ENCODE results near the gene F2RL3.
A peak's percentile ranks its signal among the peaks of the same experiment; 100 is the strongest.

Gene F2RL3

GRCh38 chr19:16888629-16889365 lies at the start of gene F2RL3:
TSS of gene F2RL3 (plus strand) at chr19:16888999. CDS start at chr19:16889190, 191 bp downstream.
- no peak for DNase-seq (ENCODE audit: low read depth)

GRCh38 chr19:16841391-16841926 lies 47.3 kb upstream of the F2RL3 start:
- DNase-seq (ENCODE audit: low read depth) = no peak

GRCh38 chr19:16846901-16847300 lies 41.9 kb upstream of the F2RL3 start:
- no peak for DNase-seq (ENCODE audit: low read depth)

GRCh38 chr19:16847430-16847829 lies 41.4 kb upstream of the F2RL3 start:
- DNase-seq (ENCODE audit: low read depth) = no peak

- DNase-seq (ENCODE audit: low read depth) = peak; percentile 65
Measured at GRCh38 chr19:16849168-16849567, 39.6 kb upstream of the F2RL3 start.

- DNase-seq (ENCODE audit: low read depth) = peak; percentile 65
Measured at GRCh38 chr19:16850133-16850532, 38.7 kb upstream of the F2RL3 start.

GRCh38 chr19:16851031-16851712 lies 37.6 kb upstream of the F2RL3 start:
- DNase-seq (ENCODE audit: low read depth) = peak; percentile 67

- no peak for DNase-seq (ENCODE audit: low read depth)
Measured at GRCh38 chr19:16853066-16853465, 35.7 kb upstream of the F2RL3 start.

- no peak for DNase-seq (ENCODE audit: low read depth)
Measured at GRCh38 chr19:16856091-16856490, 32.7 kb upstream of the F2RL3 start.

- no peak for DNase-seq (ENCODE audit: low read depth)
Measured at GRCh38 chr19:16859626-16860025, 29.2 kb upstream of the F2RL3 start.

GRCh38 chr19:16860118-16860517 lies 28.7 kb upstream of the F2RL3 start:
- DNase-seq (ENCODE audit: low read depth) = no peak

GRCh38 chr19:16861011-16861410 lies 27.8 kb upstream of the F2RL3 start:
- DNase-seq (ENCODE audit: low read depth) = no peak

GRCh38 chr19:16861834-16862233 lies 27.0 kb upstream of the F2RL3 start:
- no peak for DNase-seq (ENCODE audit: low read depth)

- no peak for DNase-seq (ENCODE audit: low read depth)
Measured at GRCh38 chr19:16862826-16863415, 25.9 kb upstream of the F2RL3 start.

GRCh38 chr19:16867211-16867610 lies 21.6 kb upstream of the F2RL3 start:
- DNase-seq (ENCODE audit: low read depth) = peak; percentile 59

- no peak for DNase-seq (ENCODE audit: low read depth)
Measured at GRCh38 chr19:16868423-16869130, 20.2 kb upstream of the F2RL3 start.

- no peak for DNase-seq (ENCODE audit: low read depth)
Measured at GRCh38 chr19:16869331-16869972, 19.3 kb upstream of the F2RL3 start.

- no peak for DNase-seq (ENCODE audit: low read depth)
Measured at GRCh38 chr19:16871871-16872270, 16.9 kb upstream of the F2RL3 start.

GRCh38 chr19:16872728-16873127 lies 16.1 kb upstream of the F2RL3 start:
- DNase-seq (ENCODE audit: low read depth) = no peak

GRCh38 chr19:16873594-16873993 lies 15.2 kb upstream of the F2RL3 start:
- no peak for DNase-seq (ENCODE audit: low read depth)

- no peak for DNase-seq (ENCODE audit: low read depth)
Measured at GRCh38 chr19:16874250-16874977, 14.4 kb upstream of the F2RL3 start.

Measured in iris pigment epithelial cell (primary cell).